ENCODE data around the gene LY6G6C.

DNA sequence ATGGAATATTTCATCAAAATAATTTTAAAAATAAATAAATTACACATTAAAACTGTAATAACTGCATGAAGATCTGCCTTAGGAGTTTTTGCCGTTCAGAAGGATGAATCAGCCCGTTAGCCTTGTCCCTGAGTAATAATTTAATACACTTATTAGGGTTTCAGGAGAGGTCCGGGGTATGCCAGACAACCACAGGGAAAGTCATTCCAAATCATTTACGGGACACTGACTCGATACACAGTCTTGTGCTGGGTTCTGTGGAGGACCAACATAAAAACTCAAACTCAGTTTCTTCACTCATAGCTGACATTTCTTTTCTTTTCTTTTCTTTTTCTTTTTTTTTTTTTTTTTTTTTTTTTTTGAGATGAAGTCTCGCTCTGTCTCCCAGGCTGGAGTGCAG lies 15.6 kb downstream of the LY6G6C start:
- TF ChIP-seq, protein P1, sequence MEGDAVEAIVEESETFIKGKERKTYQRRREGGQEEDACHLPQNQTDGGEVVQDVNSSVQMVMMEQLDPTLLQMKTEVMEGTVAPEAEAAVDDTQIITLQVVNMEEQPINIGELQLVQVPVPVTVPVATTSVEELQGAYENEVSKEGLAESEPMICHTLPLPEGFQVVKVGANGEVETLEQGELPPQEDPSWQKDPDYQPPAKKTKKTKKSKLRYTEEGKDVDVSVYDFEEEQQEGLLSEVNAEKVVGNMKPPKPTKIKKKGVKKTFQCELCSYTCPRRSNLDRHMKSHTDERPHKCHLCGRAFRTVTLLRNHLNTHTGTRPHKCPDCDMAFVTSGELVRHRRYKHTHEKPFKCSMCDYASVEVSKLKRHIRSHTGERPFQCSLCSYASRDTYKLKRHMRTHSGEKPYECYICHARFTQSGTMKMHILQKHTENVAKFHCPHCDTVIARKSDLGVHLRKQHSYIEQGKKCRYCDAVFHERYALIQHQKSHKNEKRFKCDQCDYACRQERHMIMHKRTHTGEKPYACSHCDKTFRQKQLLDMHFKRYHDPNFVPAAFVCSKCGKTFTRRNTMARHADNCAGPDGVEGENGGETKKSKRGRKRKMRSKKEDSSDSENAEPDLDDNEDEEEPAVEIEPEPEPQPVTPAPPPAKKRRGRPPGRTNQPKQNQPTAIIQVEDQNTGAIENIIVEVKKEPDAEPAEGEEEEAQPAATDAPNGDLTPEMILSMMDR (conservative IDR thresholded peaks at IDR 0.05; ENCODE audit: low read depth, low read length): no peak
- TF ChIP-seq EZH2 (IDR thresholded peaks at IDR 0.05; ENCODE audit: borderline replicate concordance, low read depth, low read length, poor library complexity, severe bottlenecking): no peak
